ENCODE data around the gene OR10G4.

GRCh38 chr11:123976770-123977560 lies 35.8 kb upstream of the OR10G4 start:
- TF ChIP-seq GATA2 (IDR thresholded peaks at IDR 0.05; ENCODE audit: low read depth, low read length): no peak
- TF ChIP-seq GATA3 (IDR thresholded peaks at IDR 0.05; ENCODE audit: low read depth, low read length): no peak
